IgD-negative memory B cell (primary cell): ENCODE data around the gene RNASE8. TPM values are rescaled to one million over a fixed set of nuclear protein-coding genes. Genes with fewer than 3 reads are reported as not detected.

Experiments used
- H3K27ac Mint-ChIP-seq, 3 donors: one replicate each; pipeline ENCODE4 v1.8.0; 2020 to 2022; ENCODE audit warnings: mild to moderate bottlenecking in 3 of 3, mixed read lengths in 3 of 3, moderate library complexity in 1 of 3
- H3K27me3 Mint-ChIP-seq: one replicate; pipeline ENCODE4 v1.8.0; 2021; ENCODE audit warnings: mixed read lengths
- H3K36me3 Mint-ChIP-seq: one replicate; pipeline ENCODE4 v1.8.0; 2020; ENCODE audit warnings: mild to moderate bottlenecking, mixed read lengths
- H3K4me1 Mint-ChIP-seq, 3 donors: one replicate each; pipeline ENCODE4 v1.8.0; 2020 to 2022; ENCODE audit warnings: mixed read lengths in 3 of 3, mild to moderate bottlenecking in 1 of 3
- H3K4me3 Mint-ChIP-seq, 4 donors: one replicate each; pipeline ENCODE4 v1.8.0; 2020 to 2022; ENCODE audit warnings: mild to moderate bottlenecking in 4 of 4, mixed read lengths in 4 of 4, moderate library complexity in 3 of 4
- H3K9me3 Mint-ChIP-seq, 3 donors: one replicate each; pipeline ENCODE4 v1.8.0; 2020 to 2021; ENCODE audit warnings: mixed read lengths in 3 of 3, mild to moderate bottlenecking in 1 of 3
- polyA plus RNA-seq: library from polyadenylated mRNA; unstranded; fragments of 300-500 nt; fragmentation: Illumina TruSeq; gene quantifications from one replicate; pipeline ENCODE4 v1.2.3, GENCODE V29; 2021

Gene RNASE8
- polyA plus RNA-seq, 1 donor from 2014 or later: not detected

- H3K4me3 Mint-ChIP-seq: no peak overlapping the region
- H3K27ac Mint-ChIP-seq: no peak overlapping the region
- peaks cover 6% of the 10 kb centered on the region for H3K27me3 Mint-ChIP-seq
- no peaks in the 10 kb centered on the region for H3K36me3 Mint-ChIP-seq
- no peaks in the 10 kb centered on the region for H3K9me3 Mint-ChIP-seq
- H3K4me1 Mint-ChIP-seq: no peaks in the 10 kb centered on the region
These were observed 2.9 kb upstream of the RNASE8 start for GRCh38 chr14:21054768-21055145.

GRCh38 chr14:21055432-21056117 is 2.0 kb upstream of the RNASE8 start:
- H3K9me3 Mint-ChIP-seq: no peaks in the 10 kb centered on the region
- H3K4me1 Mint-ChIP-seq: no peaks in the 10 kb centered on the region
- no peak overlapping the region for H3K27ac Mint-ChIP-seq
- H3K27me3 Mint-ChIP-seq: peaks cover 8% of the 10 kb centered on the region
- peak overlapping the region in 1 of 4 donors; percentile 56 for H3K4me3 Mint-ChIP-seq
- no peaks in the 10 kb centered on the region for H3K36me3 Mint-ChIP-seq

- Mint-ChIP-seq H3K4me1 (no peaks in the 10 kb centered on the region), H3K36me3 (no peaks in the 10 kb centered on the region), H3K27me3 (peaks cover 13% of the 10 kb centered on the region), H3K27ac (peak overlapping the region in 1 of 3 donors; percentile 47), H3K9me3 (no peaks in the 10 kb centered on the region), H3K4me3 (no peak overlapping the region)
These were observed 980 bp upstream of the RNASE8 start for GRCh38 chr14:21056520-21057163.

- Mint-ChIP-seq H3K36me3 (no peaks in the 10 kb centered on the region), H3K27me3 (peaks cover 16% of the 10 kb centered on the region), H3K27ac (no peak overlapping the region)
These were observed 1.3 kb downstream of the RNASE8 start for GRCh38 chr14:21058903-21059302.

GRCh38 chr14:21059842-21060613 is 2.4 kb downstream of the RNASE8 start:
- Mint-ChIP-seq H3K27ac (no peak overlapping the region), H3K9me3 (no peaks in the 10 kb centered on the region), H3K4me1 (no peaks in the 10 kb centered on the region), H3K4me3 (no peak overlapping the region), H3K27me3 (peaks cover 21% of the 10 kb centered on the region), H3K36me3 (no peaks in the 10 kb centered on the region)

More at GRCh38 chr14:21058903-21059302, 1.3 kb downstream of the RNASE8 start:
- Mint-ChIP-seq H3K9me3 (no peaks in the 10 kb centered on the region), H3K4me1 (no peaks in the 10 kb centered on the region), H3K4me3 (peak overlapping the region in 1 of 4 donors; percentile 49)

- H3K27me3 Mint-ChIP-seq: peaks cover 26% of the 10 kb centered on the region
- H3K27ac Mint-ChIP-seq: no peak overlapping the region
- H3K36me3 Mint-ChIP-seq: no peaks in the 10 kb centered on the region
- H3K4me1 Mint-ChIP-seq: no peaks in the 10 kb centered on the region
- H3K4me3 Mint-ChIP-seq: no peak overlapping the region
- no peaks in the 10 kb centered on the region for H3K9me3 Mint-ChIP-seq
These were observed 3.2 kb downstream of the RNASE8 start for GRCh38 chr14:21060614-21061346.

- H3K27me3 Mint-ChIP-seq: peaks cover 28% of the 10 kb centered on the region
- H3K27ac Mint-ChIP-seq: no peak overlapping the region
- no peaks in the 10 kb centered on the region for H3K4me1 Mint-ChIP-seq
- no peaks in the 10 kb centered on the region for H3K9me3 Mint-ChIP-seq
- H3K36me3 Mint-ChIP-seq: no peaks in the 10 kb centered on the region
- H3K4me3 Mint-ChIP-seq: no peak overlapping the region
These were observed 3.7 kb downstream of the RNASE8 start for GRCh38 chr14:21061347-21061668.

GRCh38 chr14:21063479-21063878 is 5.9 kb downstream of the RNASE8 start:
- Mint-ChIP-seq H3K4me3 (no peak overlapping the region), H3K36me3 (no peaks in the 10 kb centered on the region), H3K9me3 (no peaks in the 10 kb centered on the region), H3K27ac (no peak overlapping the region), H3K4me1 (peaks cover under 1 to 3% (median 2%) of the 10 kb centered on the region in 3 donors), H3K27me3 (peaks cover 41% of the 10 kb centered on the region)

- Mint-ChIP-seq H3K4me3 (peak overlapping the region in 1 of 4 donors; percentile 65), H3K4me1 (peaks cover 14 to 25% (median 19%) of the 10 kb centered on the region in 3 donors), H3K27ac (no peak overlapping the region), H3K27me3 (peaks cover 50% of the 10 kb centered on the region), H3K9me3 (no peaks in the 10 kb centered on the region), H3K36me3 (no peaks in the 10 kb centered on the region)
These were observed 9.4 kb downstream of the RNASE8 start for GRCh38 chr14:21066882-21067502.

- Mint-ChIP-seq H3K9me3 (no peaks in the 10 kb centered on the region), H3K4me3 (peak overlapping the region; percentile 75 to 93 (median 89)), H3K27me3 (peaks cover 55% of the 10 kb centered on the region)
These were observed 11.1 kb downstream of the RNASE8 start for GRCh38 chr14:21068521-21069387.

GRCh38 chr14:21069388-21070082 is 11.9 kb downstream of the RNASE8 start:
- Mint-ChIP-seq H3K9me3 (no peaks in the 10 kb centered on the region), H3K36me3 (no peaks in the 10 kb centered on the region), H3K27ac (peak overlapping the region in 1 of 3 donors; percentile 83), H3K27me3 (peaks cover 53% of the 10 kb centered on the region), H3K4me3 (peak overlapping the region; percentile 75 to 93 (median 89)), H3K4me1 (peaks cover 14 to 31% (median 26%) of the 10 kb centered on the region in 3 donors)

More at GRCh38 chr14:21068521-21069387, 11.1 kb downstream of the RNASE8 start:
- peaks cover 14 to 31% (median 26%) of the 10 kb centered on the region in 3 donors for H3K4me1 Mint-ChIP-seq
- peak overlapping the region in 2 of 3 donors; percentile 22 to 83 for H3K27ac Mint-ChIP-seq
- H3K36me3 Mint-ChIP-seq: no peaks in the 10 kb centered on the region

- H3K27ac Mint-ChIP-seq: peak within 1 kb of the TSS in 2 of 3 donors; percentile 5 to 90
- H3K9me3 Mint-ChIP-seq: no peaks in the 10 kb centered on the region
- peak within 1 kb of the TSS; percentile 80 to 95 (median 90) for H3K4me3 Mint-ChIP-seq
- peaks cover 49% of the 10 kb centered on the region for H3K27me3 Mint-ChIP-seq
- no peaks in the 10 kb centered on the region for H3K36me3 Mint-ChIP-seq
- peaks cover 14 to 31% (median 26%) of the 10 kb centered on the region in 3 donors for H3K4me1 Mint-ChIP-seq
These were observed 12.5 kb downstream of the RNASE8 start, which contains the start of gene ARHGEF40 for GRCh38 chr14:21070083-21070609. ARHGEF40 (plus strand) TSS chr14:21070304; CDS start chr14:21070397, 93 bp downstream.
